Stimulated activated effector memory CD8-positive, alpha-beta T cell treated with anti-CD3 and anti-CD28 coated beads, Interleukin-12 subunit alpha, Interleukin-12 subunit beta, amount 100 ng/mL, for 72 hours (primary cell): ENCODE results near the gene GET4.
"Not testable (repeated sequence)": the region's sequence is repeated elsewhere in the genome, so short reads cannot be mapped to it uniquely, and the experiment has no call there.

Source experiments
- ATAC-seq: fragments of 150-1000 bp; cut with Tn5 transposase; 2 replicates; pipeline ENCODE4 v1.10.0; 2021
- DNase-seq, 2 donors: peaks; one replicate each; pipeline ENCODE4 v3.0.0; 2021 to 2022; ENCODE audit warnings: low spot score in 2 of 2
- H3K27ac Mint-ChIP-seq: one replicate; pipeline ENCODE4 v1.8.0; 2022; ENCODE audit warnings: mild to moderate bottlenecking, mixed read lengths
- H3K36me3 Mint-ChIP-seq: one replicate; pipeline ENCODE4 v1.8.0; 2022; ENCODE audit warnings: mild to moderate bottlenecking, mixed read lengths
- H3K4me1 Mint-ChIP-seq: one replicate; pipeline ENCODE4 v1.8.0; 2022; ENCODE audit warnings: mixed read lengths
- H3K4me3 Mint-ChIP-seq: one replicate; pipeline ENCODE4 v1.8.0; 2022; ENCODE audit warnings: mild to moderate bottlenecking, mixed read lengths
- H3K9me3 Mint-ChIP-seq: one replicate; pipeline ENCODE4 v1.8.0; 2022; ENCODE audit warnings: mixed read lengths

The GET4 gene

GRCh38 chr7:939843-940242, 63.5 kb downstream of the GET4 start:
- peaks cover 48% of the 10 kb centered on the region for H3K4me1 Mint-ChIP-seq
- DNase-seq (no peak), ATAC-seq (no peak)
- H3K36me3 Mint-ChIP-seq = peaks cover 22% of the 10 kb centered on the region
- H3K27ac Mint-ChIP-seq = peak overlapping the region; percentile 19
- peaks cover 3% of the 10 kb centered on the region for H3K9me3 Mint-ChIP-seq
- H3K4me3 Mint-ChIP-seq = peak overlapping the region; percentile 27

- no peak for DNase-seq
- ATAC-seq = no peak
- Mint-ChIP-seq H3K27ac (peak overlapping the region; percentile 86), H3K36me3 (peaks cover 22% of the 10 kb centered on the region), H3K4me1 (peaks cover 47% of the 10 kb centered on the region), H3K9me3 (peaks cover 3% of the 10 kb centered on the region), H3K4me3 (peak overlapping the region; percentile 38)
Observed at GRCh38 chr7:940599-941408, 64.5 kb downstream of the GET4 start.

GRCh38 chr7:943793-944192, 67.4 kb downstream of the GET4 start:
- Mint-ChIP-seq H3K36me3 (peaks cover 22% of the 10 kb centered on the region), H3K4me1 (peaks cover 36% of the 10 kb centered on the region)
- not testable (repeated sequence) for H3K9me3 Mint-ChIP-seq, ATAC-seq, H3K27ac Mint-ChIP-seq, DNase-seq, H3K4me3 Mint-ChIP-seq

- DNase-seq = no peak
- no peak overlapping the region for H3K27ac Mint-ChIP-seq
Observed at GRCh38 chr7:944744-945143, 68.4 kb downstream of the GET4 start.

GRCh38 chr7:945147-945555, 68.8 kb downstream of the GET4 start:
- H3K36me3 Mint-ChIP-seq = peaks cover 32% of the 10 kb centered on the region
- H3K4me1 Mint-ChIP-seq = peaks cover 42% of the 10 kb centered on the region
- H3K9me3 Mint-ChIP-seq = peaks cover 3% of the 10 kb centered on the region
- H3K4me3 Mint-ChIP-seq = no peak overlapping the region
- no peak overlapping the region for H3K27ac Mint-ChIP-seq
- ATAC-seq (peak; percentile 33), DNase-seq (no peak)

More at GRCh38 chr7:944744-945143, 68.4 kb downstream of the GET4 start:
- Mint-ChIP-seq H3K4me3 (no peak overlapping the region), H3K4me1 (peaks cover 42% of the 10 kb centered on the region), H3K36me3 (peaks cover 28% of the 10 kb centered on the region), H3K9me3 (peaks cover 3% of the 10 kb centered on the region)
- no peak for ATAC-seq

- peaks cover 3% of the 10 kb centered on the region for H3K9me3 Mint-ChIP-seq
- ATAC-seq = peak; percentile 11
- no peak overlapping the region for H3K4me3 Mint-ChIP-seq
- DNase-seq = no peak
- no peak overlapping the region for H3K27ac Mint-ChIP-seq
- peaks cover 42% of the 10 kb centered on the region for H3K4me1 Mint-ChIP-seq
- peaks cover 37% of the 10 kb centered on the region for H3K36me3 Mint-ChIP-seq
Observed at GRCh38 chr7:945556-946255, 69.4 kb downstream of the GET4 start.
